Measurements from ENCODE around the gene FKBP1A. TPM values are rescaled to one million over a fixed set of nuclear protein-coding genes. Genes with fewer than 3 reads are reported as not detected.

FKBP1A gene
- total RNA-seq, 1 donor from 2014 or later = 46.9 TPM

- DNase-seq (ENCODE audit: low read depth) = no peak
- FAIRE-seq = no peak
- peaks cover 6% of the 10 kb centered on the region for H3K36me3 ChIP-seq (ENCODE audit: control insufficient read depth, insufficient read depth, low read length)
- no peaks in the 10 kb centered on the region for H3K27me3 ChIP-seq (ENCODE audit: control insufficient read depth, insufficient read depth, low read length)
- TF ChIP-seq, protein P1, sequence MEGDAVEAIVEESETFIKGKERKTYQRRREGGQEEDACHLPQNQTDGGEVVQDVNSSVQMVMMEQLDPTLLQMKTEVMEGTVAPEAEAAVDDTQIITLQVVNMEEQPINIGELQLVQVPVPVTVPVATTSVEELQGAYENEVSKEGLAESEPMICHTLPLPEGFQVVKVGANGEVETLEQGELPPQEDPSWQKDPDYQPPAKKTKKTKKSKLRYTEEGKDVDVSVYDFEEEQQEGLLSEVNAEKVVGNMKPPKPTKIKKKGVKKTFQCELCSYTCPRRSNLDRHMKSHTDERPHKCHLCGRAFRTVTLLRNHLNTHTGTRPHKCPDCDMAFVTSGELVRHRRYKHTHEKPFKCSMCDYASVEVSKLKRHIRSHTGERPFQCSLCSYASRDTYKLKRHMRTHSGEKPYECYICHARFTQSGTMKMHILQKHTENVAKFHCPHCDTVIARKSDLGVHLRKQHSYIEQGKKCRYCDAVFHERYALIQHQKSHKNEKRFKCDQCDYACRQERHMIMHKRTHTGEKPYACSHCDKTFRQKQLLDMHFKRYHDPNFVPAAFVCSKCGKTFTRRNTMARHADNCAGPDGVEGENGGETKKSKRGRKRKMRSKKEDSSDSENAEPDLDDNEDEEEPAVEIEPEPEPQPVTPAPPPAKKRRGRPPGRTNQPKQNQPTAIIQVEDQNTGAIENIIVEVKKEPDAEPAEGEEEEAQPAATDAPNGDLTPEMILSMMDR (IDR thresholded peaks at IDR 0.05; ENCODE audit: insufficient read depth, low read length, severe bottlenecking) = no peak
- H3K4me3 ChIP-seq (ENCODE audit: low read depth, low read length) = no peak overlapping the region
Measured at GRCh38 chr20:1376007-1376406, 16.8 kb downstream of the FKBP1A start.

GRCh38 chr20:1375515-1375914, 17.3 kb downstream of the FKBP1A start:
- DNase-seq (ENCODE audit: low read depth) = peak; percentile 23
- Histone ChIP-seq H3K4me3 (ENCODE audit: low read depth, low read length) (no peak overlapping the region), H3K27me3 (ENCODE audit: control insufficient read depth, insufficient read depth, low read length) (no peaks in the 10 kb centered on the region), H3K36me3 (ENCODE audit: control insufficient read depth, insufficient read depth, low read length) (peaks cover 6% of the 10 kb centered on the region)
- no peak for FAIRE-seq
- TF ChIP-seq, protein P1 (IDR thresholded peaks at IDR 0.05; ENCODE audit: insufficient read depth, low read length, severe bottlenecking) = no peak

- no peak overlapping the region for H3K4me3 ChIP-seq (ENCODE audit: low read depth, low read length)
- FAIRE-seq (no peak), DNase-seq (ENCODE audit: low read depth) (no peak)
- H3K36me3 ChIP-seq (ENCODE audit: control insufficient read depth, insufficient read depth, low read length) = peaks cover 8% of the 10 kb centered on the region
- TF ChIP-seq, protein P1 (IDR thresholded peaks at IDR 0.05; ENCODE audit: insufficient read depth, low read length, severe bottlenecking) = no peak
- no peaks in the 10 kb centered on the region for H3K27me3 ChIP-seq (ENCODE audit: control insufficient read depth, insufficient read depth, low read length)
Measured at GRCh38 chr20:1374246-1374645, 18.6 kb downstream of the FKBP1A start.

DNA sequence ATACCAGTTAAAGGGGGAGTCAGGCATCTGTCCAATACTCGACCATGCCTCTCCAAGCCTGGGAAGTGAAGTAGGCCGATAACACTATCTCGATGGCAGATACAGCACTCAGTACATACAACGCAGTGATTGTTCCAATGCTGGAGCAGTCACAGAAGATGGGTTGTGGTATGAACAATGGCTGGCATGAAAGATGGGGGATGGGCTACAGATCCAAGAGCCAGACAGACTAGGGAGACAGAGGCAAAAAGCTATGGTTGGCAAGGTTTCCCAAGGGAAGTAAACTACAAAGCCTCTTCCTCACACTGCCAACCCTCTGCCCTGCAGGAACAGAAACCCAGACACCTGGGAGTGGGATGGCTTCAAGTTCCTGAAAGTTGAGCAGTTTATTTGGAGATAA, 19.2 kb downstream of the FKBP1A start:
- no peak for DNase-seq (ENCODE audit: low read depth)
- no peak for FAIRE-seq
- Histone ChIP-seq H3K36me3 (ENCODE audit: control insufficient read depth, insufficient read depth, low read length) (peaks cover 9% of the 10 kb centered on the region), H3K27me3 (ENCODE audit: control insufficient read depth, insufficient read depth, low read length) (no peaks in the 10 kb centered on the region), H3K4me3 (ENCODE audit: low read depth, low read length) (no peak overlapping the region)
- TF ChIP-seq, protein P1 (IDR thresholded peaks at IDR 0.05; ENCODE audit: insufficient read depth, low read length, severe bottlenecking) = no peak

DNA sequence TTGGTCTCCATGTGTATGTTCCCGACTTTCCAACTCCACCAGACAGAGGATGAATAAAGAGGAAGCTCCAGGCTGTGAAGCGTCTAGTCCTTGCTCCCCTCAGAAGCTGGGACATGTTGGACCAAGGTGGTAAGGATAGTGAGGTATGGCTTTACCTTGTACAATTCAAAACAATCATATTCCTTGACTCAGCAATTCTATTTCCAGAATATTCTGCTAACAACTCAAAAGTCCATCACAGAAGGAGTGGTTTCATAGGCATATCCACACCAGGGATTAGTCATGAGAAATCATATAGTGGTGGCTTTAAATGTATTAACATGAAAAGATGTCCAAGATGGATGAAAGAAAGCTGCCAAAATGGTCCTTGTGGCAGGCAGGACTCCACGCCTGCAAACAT, 19.8 kb downstream of the FKBP1A start:
- Histone ChIP-seq H3K4me3 (ENCODE audit: low read depth, low read length) (no peak overlapping the region), H3K27me3 (ENCODE audit: control insufficient read depth, insufficient read depth, low read length) (no peaks in the 10 kb centered on the region), H3K36me3 (ENCODE audit: control insufficient read depth, insufficient read depth, low read length) (peaks cover 12% of the 10 kb centered on the region)
- FAIRE-seq = no peak
- no peak for DNase-seq (ENCODE audit: low read depth)
- TF ChIP-seq, protein P1 (IDR thresholded peaks at IDR 0.05; ENCODE audit: insufficient read depth, low read length, severe bottlenecking) = no peak

DNA sequence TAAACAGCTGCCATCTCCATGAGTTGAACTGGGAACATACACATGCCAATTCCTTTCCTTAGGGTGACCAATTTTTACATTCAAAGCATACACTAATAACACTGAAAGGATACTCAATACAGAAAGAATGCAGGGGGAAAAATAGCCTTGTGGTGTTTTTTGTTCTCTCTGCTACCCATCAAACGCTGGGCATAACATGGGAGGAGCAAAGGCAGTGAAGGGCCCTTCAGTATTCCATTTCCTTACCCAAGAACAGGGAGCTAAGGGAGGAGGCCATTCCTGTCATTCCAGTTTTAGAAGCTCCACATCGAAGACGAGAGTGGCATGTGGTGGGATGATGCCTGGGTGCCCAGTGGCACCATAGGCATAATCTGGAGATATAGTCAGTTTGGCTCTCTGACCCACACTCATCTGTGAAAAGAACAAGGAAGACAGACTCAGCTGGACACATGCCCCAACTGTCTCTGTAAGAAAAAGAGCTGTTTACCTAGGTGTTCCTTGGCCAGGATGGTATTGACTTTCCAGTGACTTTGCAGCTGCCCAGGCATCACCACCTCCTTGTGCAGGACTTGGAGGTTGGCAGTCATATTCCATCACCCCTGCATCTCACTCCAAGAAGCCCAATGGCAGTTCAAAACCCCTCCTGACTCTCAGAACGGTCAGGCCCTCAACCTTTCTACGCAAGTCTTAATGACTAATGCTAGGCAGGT, 20.9 kb downstream of the FKBP1A start:
- DNase-seq (ENCODE audit: low read depth) = no peak
- TF ChIP-seq, protein P1 (IDR thresholded peaks at IDR 0.05; ENCODE audit: insufficient read depth, low read length, severe bottlenecking) = no peak
- no peaks in the 10 kb centered on the region for H3K27me3 ChIP-seq (ENCODE audit: control insufficient read depth, insufficient read depth, low read length)
- H3K36me3 ChIP-seq (ENCODE audit: control insufficient read depth, insufficient read depth, low read length) = peaks cover 14% of the 10 kb centered on the region
- FAIRE-seq = peak; percentile 7
- no peak overlapping the region for H3K4me3 ChIP-seq (ENCODE audit: low read depth, low read length)

Data from bronchial epithelial cell (primary cell).